Gastrocnemius medialis (tissue), 4 donors: ENCODE results near the gene SPDYE6. TPM values are rescaled to one million over a fixed set of nuclear protein-coding genes. Genes with fewer than 3 reads are reported as not detected.

Experiments
- ATAC-seq, 2 donors: fragments of 150-250 bp; one replicate each; pipeline ENCODE4 v1.9.1; 2016
- DNase-seq, 2 donors: peaks; one replicate each; pipeline ENCODE4 v3.0.0-alpha.2; 2019
- H3K27ac ChIP-seq, 4 donors: fragments of 200-600 bp; sonication (generic); 1 replicate in 1 of 4; 2 replicates in 3 of 4; pipeline ENCODE4 v1.5.1; 2016 to 2018; ENCODE audit warnings: mild to moderate bottlenecking in 2 of 4, moderate library complexity in 1 of 4
- H3K27me3 ChIP-seq, 3 donors: fragments of 200-600 bp; sonication (generic) in 2 of 3; 1 replicate in 1 of 3; 2 replicates in 2 of 3; pipeline versions ENCODE4 v1.5.1 to v1.6.0; 2016 to 2019; ENCODE audit warnings: mild to moderate bottlenecking in 1 of 3, moderate library complexity in 1 of 3
- H3K36me3 ChIP-seq, 2 donors: fragments of 200-600 bp; sonication (generic) in 1 of 2; one replicate each; pipeline ENCODE4 v1.5.1; 2017 to 2018
- H3K4me1 ChIP-seq, 2 donors: fragments of 200-600 bp; sonication (generic) in 1 of 2; one replicate each; pipeline ENCODE4 v1.5.1; 2016 to 2017; ENCODE audit warnings: mild to moderate bottlenecking in 2 of 2
- H3K4me3 ChIP-seq, 4 donors: fragments of 200-600 bp; sonication (generic) in 3 of 4; 1 replicate in 1 of 4; 2 replicates in 3 of 4; pipeline ENCODE4 v1.5.1; 2016 to 2019; ENCODE audit warnings: mild to moderate bottlenecking in 2 of 4
- H3K9me3 ChIP-seq, 3 donors: fragments of 200-600 bp; sonication (generic) in 2 of 3; 1 replicate in 1 of 3; 2 replicates in 2 of 3; pipeline ENCODE4 v1.5.1; 2016 to 2019
- CTCF ChIP-seq, 5 experiments: fragments of 450-650 bp in 3 of 5; fragments of 200-600 bp in 2 of 5; sonication (generic) in 2 of 5; IDR thresholded peaks in 4 of 5; conservative IDR thresholded peaks in 1 of 5; 1 replicate in 4 of 5; 2 replicates in 1 of 5; pipeline ENCODE4 v1.5.1; 2016 to 2019; ENCODE audit warnings: antibody characterized with exemption in 5 of 5, mild to moderate bottlenecking in 3 of 5, moderate library complexity in 3 of 5
- POLR2A ChIP-seq, 2 donors: fragments of 450-650 bp; IDR thresholded peaks; one replicate each; pipeline ENCODE4 v1.6.1; 2017; ENCODE audit warnings: antibody characterized with exemption in 2 of 2, mild to moderate bottlenecking in 2 of 2, moderate library complexity in 2 of 2
- in situ Hi-C, 4 donors: fragments of 200-750 bp; cut with MboI; loops; one replicate each; pipeline versions ENCODE4 v1.15.0 to v1.8.0; 2017; ENCODE audit warnings: low sequenced_read_pairs in 4 of 4
- intact Hi-C: fragments of 100-400 bp; cut with DNase I; formaldehyde crosslinking; loops from one replicate; pipeline ENCODE4 v1.15.1; 2023; ENCODE audit warnings: low total_unique reads
- total RNA-seq, 4 donors: library from RNA; depleted of rRNA; stranded (reverse); fragments of >200 nt; gene quantifications; one replicate each; pipeline versions ENCODE4 v1.1.0 to v1.2.3, GENCODE V29; 2016

Gene SPDYE6
- total RNA-seq, 4 donors from 2014 or later, result not detected

GRCh38 chr7:102320601-102321350, 35.5 kb downstream of the SPDYE6 start:
- H3K4me3 ChIP-seq, result no peak overlapping the region
- H3K27me3 ChIP-seq, result no peaks in the 10 kb centered on the region
- no peak for DNase-seq
- ATAC-seq, result no peak
- intact Hi-C loops (no loop called here), in situ Hi-C loops (no loop called here)
- H3K27ac ChIP-seq, result no peak overlapping the region
- no peaks in the 10 kb centered on the region for H3K4me1 ChIP-seq
- H3K9me3 ChIP-seq, result no peaks in the 10 kb centered on the region
- no peak for TF ChIP-seq POLR2A (IDR thresholded peaks at IDR 0.05)
- H3K36me3 ChIP-seq, result peaks cover 0 to 18% of the 10 kb centered on the region in 2 donors

- no peak overlapping the region for H3K27ac ChIP-seq
These were observed 36.1 kb downstream of the SPDYE6 start for GRCh38 chr7:102320181-102320580.

GRCh38 chr7:102319671-102320070, 36.6 kb downstream of the SPDYE6 start:
- Histone ChIP-seq H3K4me1 (no peaks in the 10 kb centered on the region), H3K9me3 (no peaks in the 10 kb centered on the region), H3K27me3 (no peaks in the 10 kb centered on the region), H3K27ac (no peak overlapping the region), H3K36me3 (peaks cover 0 to 19% of the 10 kb centered on the region in 2 donors), H3K4me3 (no peak overlapping the region)
- ATAC-seq, result no peak
- intact Hi-C loops, result no loop called here
- in situ Hi-C loops, result no loop called here
- no peak for DNase-seq
- TF ChIP-seq CTCF (IDR thresholded peaks at IDR 0.05 in 4 of 5, conservative IDR thresholded peaks at IDR 0.05 in 1 of 5) (no peak), POLR2A (IDR thresholded peaks at IDR 0.05) (no peak)

More at GRCh38 chr7:102320181-102320580, 36.1 kb downstream of the SPDYE6 start:
- no peak for DNase-seq
- in situ Hi-C loops (no loop called here), intact Hi-C loops (no loop called here)
- Histone ChIP-seq H3K27me3 (no peaks in the 10 kb centered on the region), H3K4me1 (no peaks in the 10 kb centered on the region), H3K9me3 (no peaks in the 10 kb centered on the region), H3K36me3 (peaks cover 0 to 18% of the 10 kb centered on the region in 2 donors), H3K4me3 (no peak overlapping the region)
- TF ChIP-seq CTCF (IDR thresholded peaks at IDR 0.05 in 4 of 5, conservative IDR thresholded peaks at IDR 0.05 in 1 of 5), result no peak
- TF ChIP-seq POLR2A (IDR thresholded peaks at IDR 0.05), result no peak
- no peak for ATAC-seq

DNA sequence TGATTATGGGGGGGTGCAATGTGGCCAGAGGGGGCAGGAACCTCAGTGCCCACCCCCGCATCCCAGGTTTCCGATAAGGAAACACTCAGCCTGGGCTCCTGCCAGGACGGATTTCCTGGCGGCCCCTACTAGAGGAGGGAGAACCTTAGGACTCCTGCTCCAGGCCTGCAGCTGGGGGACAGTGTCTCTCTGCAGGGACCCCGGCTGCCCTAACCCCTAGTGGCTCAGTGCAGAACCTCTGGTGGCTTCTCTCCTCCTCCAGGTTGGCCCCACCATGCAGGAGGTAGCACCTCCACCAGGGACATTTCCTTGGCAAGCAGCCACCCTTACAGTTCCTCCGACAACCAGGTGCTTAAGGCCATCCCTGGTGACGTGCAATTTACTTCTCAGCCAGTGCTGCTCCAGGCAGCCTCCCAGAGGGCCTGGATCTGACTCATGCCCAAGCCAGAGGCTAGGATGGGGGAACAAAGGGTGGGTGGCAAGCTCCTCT, 37.7 kb downstream of the SPDYE6 start:
- Histone ChIP-seq H3K36me3 (peaks cover 0 to 27% of the 10 kb centered on the region in 2 donors), H3K9me3 (no peaks in the 10 kb centered on the region), H3K27me3 (no peaks in the 10 kb centered on the region), H3K4me1 (no peaks in the 10 kb centered on the region), H3K4me3 (no peak overlapping the region), H3K27ac (peak overlapping the region in 1 of 4 donors; percentile 48)
- in situ Hi-C loops (no loop called here), intact Hi-C loops (no loop called here)
- ATAC-seq (no peak), DNase-seq (no peak)
- no peak for TF ChIP-seq CTCF (IDR thresholded peaks at IDR 0.05 in 4 of 5, conservative IDR thresholded peaks at IDR 0.05 in 1 of 5)
- TF ChIP-seq POLR2A (IDR thresholded peaks at IDR 0.05), result no peak

GRCh38 chr7:102317231-102318059, 38.8 kb downstream of the SPDYE6 start:
- intact Hi-C loops, result no loop called here
- H3K36me3 ChIP-seq, result peaks cover 0 to 27% of the 10 kb centered on the region in 2 donors
- in situ Hi-C loops, result no loop called here
- DNase-seq (no peak), ATAC-seq (no peak)
- no peak for TF ChIP-seq POLR2A (IDR thresholded peaks at IDR 0.05)
- no peak for TF ChIP-seq CTCF (IDR thresholded peaks at IDR 0.05 in 4 of 5, conservative IDR thresholded peaks at IDR 0.05 in 1 of 5)
- no peak overlapping the region for H3K27ac ChIP-seq
- no peaks in the 10 kb centered on the region for H3K27me3 ChIP-seq
- no peak overlapping the region for H3K4me3 ChIP-seq
- H3K9me3 ChIP-seq, result no peaks in the 10 kb centered on the region
- no peaks in the 10 kb centered on the region for H3K4me1 ChIP-seq
